CD4-positive, alpha-beta T cell (primary cell): Measurements from ENCODE around the gene SHMT2. TPM values are rescaled to one million over a fixed set of nuclear protein-coding genes. Genes with fewer than 3 reads are reported as not detected.

Source experiments
- ATAC-seq: fragments of 200-7000 bp; cut with Tn5 transposase; one replicate; pipeline ENCODE4 v1.10.0; 2022; ENCODE audit warnings: mild to moderate bottlenecking; ENCODE audit not compliant: poor library complexity
- CTCF ChIA-PET: fragments of 350-600 bp; sonication (Branson Sonifier 250); formaldehyde crosslinking; loops from one replicate; lab custom pipeline; 2021; ENCODE audit warnings: antibody characterized with exemption, inconsistent platforms; lab: Charles Lee
- POLR2A ChIA-PET: fragments of 350-600 bp; sonication (Branson Sonifier 250); formaldehyde crosslinking; loops from one replicate; lab custom pipeline; 2021; ENCODE audit warnings: antibody characterized with exemption, inconsistent platforms; lab: Charles Lee
- DNase-seq, 14 experiments: peaks; one replicate each; pipeline ENCODE4 v3.0.0-alpha.2; 2013 to 2020; ENCODE audit warnings: mixed read lengths in 2 of 14
- H3K27ac ChIP-seq, 2 donors: one replicate each; pipeline versions ENCODE4 v1.5.1 to v1.7.0; 2013; ENCODE audit warnings: low read length in 2 of 2, low read depth in 1 of 2, mild to moderate bottlenecking in 1 of 2
- H3K27me3 ChIP-seq, 2 experiments: 1 replicate in 1 of 2; 2 replicates in 1 of 2; pipeline versions ENCODE4 v1.6.1 to v1.7.0; 2013; ENCODE audit warnings: low read length in 2 of 2, control low read depth in 1 of 2, mild to moderate bottlenecking in 1 of 2, moderate library complexity in 1 of 2; ENCODE audit not compliant: insufficient read depth in 2 of 2, control insufficient read depth in 1 of 2
- H3K36me3 ChIP-seq: one replicate; pipeline ENCODE4 v1.6.1; 2013; ENCODE audit warnings: low read length, control low read depth; ENCODE audit not compliant: insufficient read depth
- H3K4me1 ChIP-seq: one replicate; pipeline ENCODE4 v1.6.1; 2013; ENCODE audit warnings: low read length, control low read depth; ENCODE audit not compliant: insufficient read depth
- H3K4me3 ChIP-seq: one replicate; pipeline ENCODE4 v1.5.1; 2013; ENCODE audit warnings: mild to moderate bottlenecking, low read length, moderate library complexity
- H3K9me3 ChIP-seq, 2 experiments: 1 replicate in 1 of 2; 2 replicates in 1 of 2; pipeline versions ENCODE4 v1.6.1 to v1.7.0; 2013; ENCODE audit warnings: low read length in 2 of 2, mild to moderate bottlenecking in 2 of 2, control low read depth in 1 of 2, moderate library complexity in 1 of 2; ENCODE audit not compliant: control insufficient read depth in 1 of 2, insufficient read depth in 1 of 2
- H3K27ac Mint-ChIP-seq: one replicate; pipeline ENCODE4 v1.8.0; 2020; ENCODE audit warnings: mixed read lengths
- H3K27me3 Mint-ChIP-seq: one replicate; pipeline ENCODE4 v1.8.0; 2021; ENCODE audit warnings: mixed read lengths
- H3K36me3 Mint-ChIP-seq: one replicate; pipeline ENCODE4 v1.8.0; 2021; ENCODE audit warnings: low read depth, mixed read lengths
- H3K4me1 Mint-ChIP-seq: one replicate; pipeline ENCODE4 v1.8.0; 2021; ENCODE audit warnings: low read depth, mixed read lengths
- H3K4me3 Mint-ChIP-seq: one replicate; pipeline ENCODE4 v1.8.0; 2020; ENCODE audit warnings: mild to moderate bottlenecking, mixed read lengths
- H3K9me3 Mint-ChIP-seq: one replicate; pipeline ENCODE4 v1.8.0; 2020; ENCODE audit warnings: mixed read lengths
- intact Hi-C, 2 experiments: fragments of 100-400 bp; cut with DNase I in 1 of 2; cut with micrococcal nuclease in 1 of 2; formaldehyde crosslinking; loops; one replicate each; pipeline versions ENCODE4 v1.15.1 to v1.9.0; 2023 to 2025; cut with DNase I, micrococcal nuclease
- total RNA-seq, 174 experiments: library from RNA in 2 of 174; stranded (reverse) in 2 of 174; gene quantifications; one replicate each; pipeline ENCODE4 v1.2.3 and lab custom pipeline; 2021 to 2026
- TF ChIP-seq, protein P1 (sequence below): fragments of 200-600 bp; IDR thresholded peaks from one replicate; pipeline ENCODE4 v1.8.0; 2022; ENCODE audit warnings: antibody characterized with exemption, mild to moderate bottlenecking

SHMT2 gene
- total RNA-seq, 2 experiments from 2014 or later = 21.3 to 22.2 TPM

DNA sequence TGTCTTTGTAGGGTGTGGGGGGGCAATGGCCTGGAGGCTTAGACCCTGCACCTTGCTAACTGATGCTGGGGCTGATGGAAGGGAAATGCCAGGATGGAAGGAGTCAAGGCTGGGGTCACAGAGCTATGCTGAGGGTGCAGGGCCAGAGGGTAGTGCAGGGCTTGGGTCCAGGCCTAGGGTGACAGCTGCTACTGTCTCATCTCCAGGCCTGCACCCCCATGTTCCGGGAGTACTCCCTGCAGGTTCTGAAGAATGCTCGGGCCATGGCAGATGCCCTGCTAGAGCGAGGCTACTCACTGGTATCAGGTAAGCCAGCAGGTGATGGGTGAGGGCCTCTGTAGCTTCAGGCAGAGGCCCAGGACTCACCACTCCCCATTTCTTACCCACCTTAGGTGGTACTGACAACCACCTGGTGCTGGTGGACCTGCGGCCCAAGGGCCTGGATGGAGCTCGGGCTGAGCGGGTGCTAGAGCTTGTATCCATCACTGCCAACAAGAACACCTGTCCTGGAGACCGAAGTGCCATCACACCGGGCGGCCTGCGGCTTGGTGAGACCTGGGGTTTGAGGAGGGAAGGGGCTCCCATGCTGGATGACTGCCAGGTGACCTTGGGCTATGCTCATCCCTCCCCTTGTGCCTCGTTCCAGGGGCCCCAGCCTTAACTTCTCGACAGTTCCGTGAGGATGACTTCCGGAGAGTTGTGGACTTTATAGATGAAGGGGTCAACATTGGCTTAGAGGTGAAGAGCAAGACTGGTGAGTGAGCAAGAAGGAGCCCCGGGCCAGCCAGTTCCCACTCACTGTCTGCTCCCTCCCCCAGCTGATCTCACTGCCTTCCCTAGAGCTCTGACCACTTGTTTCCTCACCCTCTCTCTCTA lies 4.1 kb downstream of the SHMT2 start:
- POLR2A ChIA-PET = interaction anchor here (1.8 kb wide), 1 partner anchor 9 kb away, joined by 6 read pairs; no protein-coding TSS in a partner anchor
- H3K27ac Mint-ChIP-seq = no peak overlapping the region

DNA sequence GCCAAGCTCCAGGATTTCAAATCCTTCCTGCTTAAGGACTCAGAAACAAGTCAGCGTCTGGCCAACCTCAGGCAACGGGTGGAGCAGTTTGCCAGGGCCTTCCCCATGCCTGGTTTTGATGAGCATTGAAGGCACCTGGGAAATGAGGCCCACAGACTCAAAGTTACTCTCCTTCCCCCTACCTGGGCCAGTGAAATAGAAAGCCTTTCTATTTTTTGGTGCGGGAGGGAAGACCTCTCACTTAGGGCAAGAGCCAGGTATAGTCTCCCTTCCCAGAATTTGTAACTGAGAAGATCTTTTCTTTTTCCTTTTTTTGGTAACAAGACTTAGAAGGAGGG lies 4.7 kb downstream of the SHMT2 start:
- H3K27me3 Mint-ChIP-seq = peaks cover 34% of the 10 kb centered on the region
- H3K4me1 Mint-ChIP-seq = peaks cover 66% of the 10 kb centered on the region
- no peaks in the 10 kb centered on the region for H3K9me3 Mint-ChIP-seq
- ATAC-seq (no peak), DNase-seq (no peak)
- H3K4me3 Mint-ChIP-seq = no peak overlapping the region
- TF ChIP-seq, protein P1, sequence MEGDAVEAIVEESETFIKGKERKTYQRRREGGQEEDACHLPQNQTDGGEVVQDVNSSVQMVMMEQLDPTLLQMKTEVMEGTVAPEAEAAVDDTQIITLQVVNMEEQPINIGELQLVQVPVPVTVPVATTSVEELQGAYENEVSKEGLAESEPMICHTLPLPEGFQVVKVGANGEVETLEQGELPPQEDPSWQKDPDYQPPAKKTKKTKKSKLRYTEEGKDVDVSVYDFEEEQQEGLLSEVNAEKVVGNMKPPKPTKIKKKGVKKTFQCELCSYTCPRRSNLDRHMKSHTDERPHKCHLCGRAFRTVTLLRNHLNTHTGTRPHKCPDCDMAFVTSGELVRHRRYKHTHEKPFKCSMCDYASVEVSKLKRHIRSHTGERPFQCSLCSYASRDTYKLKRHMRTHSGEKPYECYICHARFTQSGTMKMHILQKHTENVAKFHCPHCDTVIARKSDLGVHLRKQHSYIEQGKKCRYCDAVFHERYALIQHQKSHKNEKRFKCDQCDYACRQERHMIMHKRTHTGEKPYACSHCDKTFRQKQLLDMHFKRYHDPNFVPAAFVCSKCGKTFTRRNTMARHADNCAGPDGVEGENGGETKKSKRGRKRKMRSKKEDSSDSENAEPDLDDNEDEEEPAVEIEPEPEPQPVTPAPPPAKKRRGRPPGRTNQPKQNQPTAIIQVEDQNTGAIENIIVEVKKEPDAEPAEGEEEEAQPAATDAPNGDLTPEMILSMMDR = no peak
- H3K9me3 ChIP-seq = peaks cover 0 to 19% of the 10 kb centered on the region in 2 experiments
- peaks cover 33% of the 10 kb centered on the region in 2 experiments for H3K27me3 ChIP-seq
- POLR2A ChIA-PET = interaction anchor here (1.8 kb wide), 1 partner anchor 8 kb away, joined by 6 read pairs; no protein-coding TSS in a partner anchor
- peaks cover 48% of the 10 kb centered on the region for H3K36me3 Mint-ChIP-seq
- H3K4me3 ChIP-seq = no peak overlapping the region
- intact Hi-C loops = loop anchor here in 1 of 2 experiments (5.0 kb wide), 1 partner anchor 152 kb away; no protein-coding TSS in a partner anchor
- peaks cover 39% of the 10 kb centered on the region for H3K36me3 ChIP-seq
- CTCF ChIA-PET = no interaction called here
- peak overlapping the region; percentile 65 for H3K27ac Mint-ChIP-seq
- H3K4me1 ChIP-seq = peaks cover 73% of the 10 kb centered on the region
- H3K27ac ChIP-seq = peak overlapping the region in 1 of 2 donors; percentile 9

More for the DNA sequence above, 4.1 kb downstream of the SHMT2 start:
- Mint-ChIP-seq H3K9me3 (no peaks in the 10 kb centered on the region), H3K36me3 (peaks cover 48% of the 10 kb centered on the region), H3K4me3 (no peak overlapping the region), H3K27me3 (peaks cover 28% of the 10 kb centered on the region), H3K4me1 (peaks cover 66% of the 10 kb centered on the region)
- ATAC-seq (no peak), DNase-seq (no peak)
- intact Hi-C loops = loop anchor here in 1 of 2 experiments (5.0 kb wide), 1 partner anchor 151 kb away; no protein-coding TSS in a partner anchor
- H3K27me3 ChIP-seq = peaks cover 27 to 30% of the 10 kb centered on the region in 2 experiments
- peak overlapping the region in 1 of 2 donors; percentile 9 for H3K27ac ChIP-seq
- H3K4me1 ChIP-seq = peaks cover 73% of the 10 kb centered on the region
- CTCF ChIA-PET = no interaction called here
- H3K4me3 ChIP-seq = no peak overlapping the region
- peaks cover 0 to 17% of the 10 kb centered on the region in 2 experiments for H3K9me3 ChIP-seq
- TF ChIP-seq, protein P1 = no peak
- H3K36me3 ChIP-seq = peaks cover 39% of the 10 kb centered on the region

DNA sequence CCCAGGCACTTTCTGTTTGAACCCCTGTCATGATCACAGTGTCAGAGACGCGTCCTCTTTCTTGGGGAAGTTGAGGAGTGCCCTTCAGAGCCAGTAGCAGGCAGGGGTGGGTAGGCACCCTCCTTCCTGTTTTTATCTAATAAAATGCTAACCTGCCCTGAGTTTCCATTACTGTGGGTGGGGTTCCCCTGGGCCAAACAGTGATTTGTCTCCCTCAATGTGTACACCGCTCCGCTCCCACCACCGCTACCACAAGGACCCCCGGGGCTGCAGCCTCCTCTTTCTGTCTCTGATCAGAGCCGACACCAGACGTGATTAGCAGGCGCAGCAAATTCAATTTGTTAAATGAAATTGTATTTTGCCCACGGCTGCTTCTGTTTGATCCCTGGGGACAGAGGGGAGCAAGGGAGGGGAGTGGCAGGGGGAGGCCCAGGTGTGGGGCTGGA lies 5.1 kb downstream of the SHMT2 start:
- intact Hi-C loops = loop anchor here in 1 of 2 experiments (5.0 kb wide), 2 partner anchors 107 to 152 kb away; partner anchors contain the start of gene LRP1
- H3K27me3 Mint-ChIP-seq = peaks cover 38% of the 10 kb centered on the region
- H3K36me3 Mint-ChIP-seq = peaks cover 45% of the 10 kb centered on the region
- peaks cover 39% of the 10 kb centered on the region for H3K36me3 ChIP-seq
- ATAC-seq (no peak), DNase-seq (peak in 2 of 14 experiments; percentile 17 to 22)
- ChIA-PET CTCF (no interaction called here), POLR2A (no interaction called here)
- TF ChIP-seq, protein P1 = no peak
- no peaks in the 10 kb centered on the region for H3K9me3 Mint-ChIP-seq
- no peak overlapping the region for H3K4me3 ChIP-seq
- peak overlapping the region in 1 of 2 donors; percentile 9 for H3K27ac ChIP-seq
- peaks cover 73% of the 10 kb centered on the region for H3K4me1 ChIP-seq
- H3K27me3 ChIP-seq = peaks cover 33% of the 10 kb centered on the region in 2 experiments
- peaks cover 0 to 19% of the 10 kb centered on the region in 2 experiments for H3K9me3 ChIP-seq
- peak overlapping the region; percentile 31 for H3K4me3 Mint-ChIP-seq
- H3K27ac Mint-ChIP-seq = peak overlapping the region; percentile 65
- H3K4me1 Mint-ChIP-seq = peaks cover 66% of the 10 kb centered on the region
